HG02970 (cell line): Measurements from ENCODE around the gene DISC1.
"Not testable (repeated sequence)": the region's sequence is repeated elsewhere in the genome, so short reads cannot be mapped to it uniquely, and the experiment has no call there.

Experiments
- ATAC-seq: cut with Tn5 transposase; IDR thresholded peaks from one replicate; pipeline ENCODE4 v1.9.1; 2021; ENCODE audit warnings: mild to moderate bottlenecking, moderate library complexity, moderate number of reproducible peaks; ENCODE audit not compliant: unreplicated experiment, low FRiP score

Gene DISC1

GRCh38 chr1:231666220-231666936, 39.8 kb downstream of the DISC1 start:
- no peak for ATAC-seq

GRCh38 chr1:231666937-231667608, 40.5 kb downstream of the DISC1 start:
- ATAC-seq: no peak

GRCh38 chr1:231667896-231668506, 41.4 kb downstream of the DISC1 start:
- no peak for ATAC-seq

DNA sequence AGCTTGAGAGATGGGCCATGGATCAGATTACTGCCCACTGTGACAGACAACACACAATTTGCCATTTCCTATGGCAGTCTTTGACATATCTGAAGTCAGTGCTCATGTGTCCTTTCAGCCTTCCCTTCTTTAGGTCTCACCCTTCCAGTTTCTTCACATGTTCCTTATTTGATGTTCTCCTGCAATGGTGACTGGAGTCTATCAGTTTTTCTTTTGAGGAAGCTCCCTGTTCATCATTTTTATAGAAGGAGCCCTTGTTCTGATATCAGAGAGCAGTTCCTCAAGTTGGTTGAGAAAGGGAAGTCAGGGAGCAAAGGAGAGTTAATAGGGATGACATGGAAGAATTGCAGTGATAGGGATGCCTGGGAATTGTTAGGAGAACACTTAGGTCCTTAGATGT, 42.2 kb downstream of the DISC1 start:
- ATAC-seq: no peak

DNA sequence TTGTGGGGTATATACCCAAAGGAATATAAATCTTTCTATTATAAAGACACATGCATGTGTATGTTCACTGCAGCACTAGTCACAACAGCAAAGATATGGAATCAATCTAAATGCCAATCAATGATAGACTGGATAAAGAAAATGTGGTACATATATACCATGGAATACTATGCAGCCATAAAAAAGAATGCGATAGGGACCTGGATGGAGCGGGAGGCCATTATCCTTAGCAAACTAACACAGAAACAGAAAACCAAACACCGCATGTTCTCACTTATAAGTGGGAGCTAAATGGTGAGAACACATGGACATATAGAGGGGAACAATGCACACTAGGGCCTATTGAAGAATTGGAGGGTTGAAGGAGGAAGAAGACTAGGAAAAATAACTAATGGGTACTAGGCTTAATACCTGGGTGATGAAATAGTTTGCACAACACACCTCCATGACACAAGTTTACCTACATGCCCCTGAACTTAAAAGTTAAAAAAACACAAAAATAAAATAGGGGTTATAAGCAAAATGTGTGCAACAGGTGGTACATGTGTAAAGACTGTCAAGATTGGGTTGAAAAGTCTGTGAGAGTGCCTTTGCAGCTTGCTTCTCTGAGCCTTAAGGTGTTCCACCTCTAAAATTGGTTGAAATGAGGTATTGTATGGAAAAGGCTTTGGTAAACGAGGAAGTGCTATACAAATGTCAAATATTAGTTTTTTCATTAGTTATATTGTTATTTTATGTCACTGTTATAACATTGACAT, 43.5 kb downstream of the DISC1 start:
- ATAC-seq: not testable (repeated sequence)

DNA sequence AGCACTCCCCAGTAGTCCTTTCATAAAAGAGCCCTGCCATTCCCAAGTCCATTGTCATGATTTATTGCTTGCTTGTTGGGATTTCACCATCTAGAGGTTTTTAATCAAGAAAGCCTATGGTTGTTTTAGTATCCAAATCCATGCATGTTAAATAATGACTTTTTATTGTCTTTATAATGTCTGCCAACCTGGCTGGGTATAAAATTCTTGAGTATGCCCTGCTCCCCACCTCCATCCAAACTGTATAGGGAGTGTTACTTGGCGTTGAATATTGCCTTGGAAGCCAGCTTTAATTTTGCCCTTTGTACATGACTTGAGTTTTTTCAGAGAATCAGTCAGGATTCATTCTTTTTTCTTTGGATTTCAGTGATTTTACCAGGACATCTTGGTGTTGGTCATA, 44.2 kb downstream of the DISC1 start:
- ATAC-seq: no peak

DNA sequence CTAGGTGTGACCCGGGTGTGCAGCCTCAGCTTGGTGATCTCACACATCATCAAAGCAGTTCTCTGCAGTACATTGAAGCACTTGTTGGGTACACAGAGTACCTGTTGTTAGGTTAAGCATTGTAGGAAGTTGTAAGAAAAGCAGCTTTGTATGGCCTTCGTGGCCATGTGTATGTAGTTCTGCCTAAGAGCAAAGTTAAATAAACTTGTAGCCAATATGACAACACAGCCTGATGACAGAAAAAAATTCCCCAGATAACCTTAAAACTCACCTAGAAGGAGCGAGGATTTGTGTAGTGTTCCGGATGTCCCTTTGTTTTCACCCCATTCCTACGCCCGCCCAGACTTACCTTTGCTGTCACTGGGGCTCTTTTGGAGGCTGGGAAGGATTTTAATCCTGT, 48.0 kb downstream of the DISC1 start:
- ATAC-seq: no peak

GRCh38 chr1:231676487-231676886, 49.9 kb downstream of the DISC1 start:
- no peak for ATAC-seq

GRCh38 chr1:231677442-231677841, 50.9 kb downstream of the DISC1 start:
- ATAC-seq: no peak

DNA sequence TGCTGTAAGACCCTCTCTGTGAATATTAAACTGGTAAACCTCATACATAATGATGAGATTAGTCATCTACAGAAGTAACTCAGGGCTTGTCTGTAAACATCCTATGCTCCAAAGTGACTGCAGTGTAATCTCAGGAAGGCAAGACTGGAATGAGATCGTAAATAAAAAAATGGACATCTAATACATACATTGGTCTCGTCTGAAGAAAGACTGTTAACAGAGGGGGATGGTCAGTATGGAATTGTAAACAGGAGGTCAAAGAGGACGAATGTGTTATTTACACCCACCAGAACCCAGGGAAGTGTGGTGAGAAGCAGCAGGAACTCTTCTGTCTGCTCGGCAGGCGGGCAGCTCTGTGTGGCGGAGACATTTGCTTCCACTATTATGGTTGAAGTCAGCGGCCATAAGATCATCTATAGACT, 51.4 kb downstream of the DISC1 start:
- ATAC-seq: no peak

DNA sequence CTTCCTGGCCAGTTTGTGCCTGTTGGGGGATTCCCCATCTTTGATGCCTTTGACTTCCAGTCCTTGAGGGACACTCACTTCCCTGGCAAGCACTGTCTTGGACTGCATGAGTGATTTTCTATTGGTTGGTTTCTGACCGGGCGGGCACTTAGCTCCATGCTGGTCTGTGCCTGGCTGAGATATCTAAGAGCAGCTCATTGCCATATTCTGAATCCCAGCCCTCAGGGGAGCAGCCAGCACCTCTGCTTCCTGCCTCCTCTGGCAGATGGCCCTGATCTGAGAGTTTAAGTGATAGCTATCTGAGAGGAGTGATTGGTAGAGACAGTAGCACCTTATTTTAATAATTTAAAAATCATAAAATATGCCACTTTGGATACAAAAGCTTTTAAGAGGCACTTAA, 52.5 kb downstream of the DISC1 start:
- ATAC-seq: no peak

- no peak for ATAC-seq
Measured at GRCh38 chr1:231681006-231681405, 54.4 kb downstream of the DISC1 start.

DNA sequence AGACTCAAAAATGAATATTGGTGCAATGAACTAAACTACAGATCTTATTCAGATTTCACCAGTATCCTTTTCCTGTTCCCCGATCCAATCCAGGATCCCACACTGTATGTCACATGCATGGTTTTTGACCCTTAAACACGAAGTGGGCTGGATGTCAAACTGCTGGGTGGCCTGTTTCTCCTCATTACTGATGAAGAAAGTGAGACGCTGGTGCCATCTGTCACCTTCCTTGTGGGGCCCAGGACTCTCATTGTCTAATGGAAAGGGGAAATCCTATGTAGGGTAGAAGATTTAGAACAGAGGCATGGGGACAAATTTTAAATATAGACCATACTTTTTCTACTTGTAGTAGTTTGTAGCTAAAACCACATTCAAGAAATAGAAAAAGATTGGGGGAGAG, 56.2 kb downstream of the DISC1 start:
- no peak for ATAC-seq

DNA sequence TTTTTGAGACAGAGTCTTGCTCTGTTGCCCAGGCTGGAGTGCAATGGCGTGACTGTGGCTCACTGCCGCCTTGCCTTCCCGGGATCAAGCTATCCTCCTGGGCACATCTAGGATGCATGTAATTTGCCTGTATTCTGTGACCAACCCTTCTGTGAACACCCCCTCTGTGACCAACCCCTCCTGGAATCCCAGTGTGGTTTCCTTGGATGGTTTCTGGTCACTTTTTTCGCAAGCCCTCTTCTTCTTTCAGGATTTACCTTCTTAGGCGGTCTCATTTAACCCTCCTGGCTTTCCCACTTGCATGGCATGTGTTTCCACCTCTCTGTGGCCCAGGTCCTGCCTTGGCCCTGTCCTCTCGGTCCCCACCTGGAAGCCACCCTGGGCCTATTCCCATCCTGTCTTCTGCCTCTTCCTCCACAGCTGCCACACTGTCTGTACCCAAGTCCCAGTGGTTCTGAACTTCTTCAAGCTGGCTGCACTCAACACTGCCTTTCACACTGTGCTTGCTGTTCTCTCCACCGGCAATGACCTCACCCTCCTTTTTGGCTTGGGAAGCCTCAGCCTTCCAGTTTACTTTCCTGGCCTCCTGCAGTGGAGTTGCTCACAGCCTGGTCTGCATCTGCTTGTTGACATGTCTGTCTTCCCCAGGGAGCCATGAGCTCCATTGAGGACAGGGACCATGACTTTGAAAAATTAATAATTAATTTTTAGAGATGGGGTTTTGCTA, 57.0 kb downstream of the DISC1 start:
- ATAC-seq: no peak

GRCh38 chr1:231684356-231685244, 58.0 kb downstream of the DISC1 start:
- no peak for ATAC-seq

GRCh38 chr1:231686384-231686783, 59.8 kb downstream of the DISC1 start:
- no peak for ATAC-seq

DNA sequence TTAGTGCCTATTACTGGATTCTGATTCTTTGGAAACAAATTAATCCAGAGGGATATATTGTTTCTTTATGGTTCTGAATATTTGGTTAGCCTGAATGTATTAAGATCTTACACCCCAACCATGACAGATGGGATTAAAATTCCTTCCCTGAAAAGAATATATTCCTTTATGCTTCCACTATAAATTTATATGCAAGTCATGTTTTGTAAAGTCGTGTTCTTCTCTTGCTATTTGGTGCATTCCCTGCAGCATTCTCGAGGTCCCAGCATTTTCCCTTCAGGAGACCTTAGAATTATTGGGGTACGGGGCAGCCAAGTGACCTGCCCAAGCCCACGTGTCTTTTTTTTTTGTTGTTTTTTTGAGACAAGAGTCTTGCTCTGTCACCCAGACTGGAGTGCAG, 62.4 kb downstream of the DISC1 start:
- no peak for ATAC-seq

- no peak for ATAC-seq
Measured at GRCh38 chr1:231690059-231690458, 63.5 kb downstream of the DISC1 start.

DNA sequence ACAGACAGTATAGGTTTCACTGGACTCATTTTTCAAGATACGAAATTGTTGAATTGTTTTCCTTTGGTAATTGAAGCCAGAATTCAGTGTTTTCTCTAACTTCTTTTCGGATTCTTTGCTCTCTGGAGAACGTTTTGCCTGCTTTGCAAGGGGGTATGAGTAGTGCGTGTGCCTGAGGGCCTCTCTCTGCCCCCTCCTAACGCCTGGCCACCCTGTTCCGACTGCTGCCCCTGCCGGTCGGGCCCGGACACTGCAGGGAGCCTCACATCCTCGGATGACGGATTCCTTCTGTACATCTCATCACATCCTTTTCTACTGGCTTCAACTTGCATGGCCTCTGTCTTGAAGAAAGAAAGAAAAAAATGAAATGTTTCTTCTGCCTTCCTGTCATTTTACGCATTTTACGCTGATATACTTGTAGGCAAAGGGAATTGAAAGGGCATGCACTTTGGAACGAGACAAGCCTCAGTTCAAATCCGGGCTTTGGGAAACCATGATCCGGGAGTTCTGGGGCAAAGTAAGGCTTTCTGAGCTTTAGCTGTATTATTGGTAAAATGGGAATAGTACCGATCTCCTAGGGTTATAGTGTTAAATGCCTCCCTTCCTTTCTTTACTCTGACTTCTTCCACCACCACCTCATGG, 65.1 kb downstream of the DISC1 start:
- no peak for ATAC-seq
